ENCODE measurements around the gene HRAS.

DNA sequence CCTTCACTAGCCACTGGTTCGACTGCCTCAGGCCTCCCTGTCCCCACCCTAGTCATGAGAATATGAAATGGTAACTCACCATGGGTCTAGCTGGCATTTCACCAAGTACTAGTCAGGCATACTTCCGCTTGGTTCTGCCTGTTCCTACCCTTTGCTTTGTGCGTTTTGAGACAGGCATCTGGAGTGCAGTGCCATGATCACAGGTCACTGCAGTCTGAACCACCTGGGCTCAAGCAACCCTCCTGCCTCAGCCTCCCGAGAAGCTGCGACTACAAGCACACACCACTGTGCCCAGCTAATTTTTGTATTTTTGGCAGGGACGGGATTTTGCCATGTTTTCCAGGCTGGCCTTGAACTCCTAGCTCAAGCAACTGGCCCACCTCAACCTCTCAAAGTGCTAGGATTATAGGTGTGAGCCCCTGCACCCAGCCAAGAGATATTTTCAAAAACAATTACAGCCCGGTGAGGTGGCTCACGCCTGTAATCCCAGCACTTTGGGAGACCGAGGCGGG is 14.1 kb downstream of the HRAS start:
- TF ChIP-seq CTCF (IDR thresholded peaks at IDR 0.05) (no peak), POLR2A (IDR thresholded peaks at IDR 0.05) (no peak)

Measured in esophagus squamous epithelium (tissue), 4 donors.